GM18861 (cell line): ENCODE data around the gene DNAJB6.

Experiments used
- ATAC-seq: cut with Tn5 transposase; IDR thresholded peaks from one replicate; pipeline ENCODE4 v1.9.1; 2021; ENCODE audit not compliant: unreplicated experiment

DNAJB6 gene

GRCh38 chr7:157407512-157408257, 70.9 kb downstream of the DNAJB6 start:
- ATAC-seq = no peak

- no peak for ATAC-seq
Measured at GRCh38 chr7:157408258-157409101, 71.7 kb downstream of the DNAJB6 start.

GRCh38 chr7:157409149-157409752, 72.4 kb downstream of the DNAJB6 start:
- no peak for ATAC-seq

GRCh38 chr7:157409753-157410727, 73.2 kb downstream of the DNAJB6 start:
- ATAC-seq = no peak

GRCh38 chr7:157410831-157411556, 74.2 kb downstream of the DNAJB6 start:
- ATAC-seq = no peak

GRCh38 chr7:157411580-157411979, 74.8 kb downstream of the DNAJB6 start:
- ATAC-seq = no peak

GRCh38 chr7:157412021-157412443, 75.2 kb downstream of the DNAJB6 start:
- no peak for ATAC-seq

- no peak for ATAC-seq
Measured at GRCh38 chr7:157412491-157413180, 75.8 kb downstream of the DNAJB6 start.

GRCh38 chr7:157413881-157414701, 77.3 kb downstream of the DNAJB6 start:
- no peak for ATAC-seq

GRCh38 chr7:157414702-157415096, 77.9 kb downstream of the DNAJB6 start:
- ATAC-seq = no peak

GRCh38 chr7:157415486-157415885, 78.7 kb downstream of the DNAJB6 start:
- ATAC-seq = no peak

- ATAC-seq = no peak
Measured at GRCh38 chr7:157416011-157416410, 79.2 kb downstream of the DNAJB6 start.

GRCh38 chr7:157418204-157419034, 81.6 kb downstream of the DNAJB6 start:
- no peak for ATAC-seq

- ATAC-seq = no peak
Measured at GRCh38 chr7:157419035-157419293, 82.2 kb downstream of the DNAJB6 start.

- ATAC-seq = no peak
Measured at GRCh38 chr7:157422279-157422678, 85.5 kb downstream of the DNAJB6 start.

- ATAC-seq = no peak
Measured at GRCh38 chr7:157423348-157423747, 86.5 kb downstream of the DNAJB6 start.

- ATAC-seq = no peak
Measured at GRCh38 chr7:157423886-157424565, 87.2 kb downstream of the DNAJB6 start.
